GM12872 (cell line): Measurements from ENCODE around the gene CHEK2.
A peak's percentile ranks its signal among the peaks of the same experiment; 100 is the strongest.

Experiments used
- CTCF ChIP-seq: IDR thresholded peaks from 3 replicates; pipeline ENCODE4 v1.5.1; 2011; ENCODE audit warnings: low read depth, mild to moderate bottlenecking, low read length, moderate library complexity; ENCODE audit not compliant: insufficient read depth

Gene CHEK2

GRCh38 chr22:28741785-28742561, at the start of gene CHEK2, which contains the start of gene HSCB:
TSS of gene CHEK2 (minus strand) at chr22:28741820. CDS start at chr22:28734721, 7,099 bp downstream.
TSS of gene HSCB (plus strand) at chr22:28742039. CDS start at chr22:28742096, 57 bp downstream.
- 0 out of 3 replicates have a peak, but pooled peaks have one; percentile 14 for TF ChIP-seq CTCF

- no peak for TF ChIP-seq CTCF
Measured at GRCh38 chr22:28791124-28791523, 49.5 kb upstream of the CHEK2 start.

DNA sequence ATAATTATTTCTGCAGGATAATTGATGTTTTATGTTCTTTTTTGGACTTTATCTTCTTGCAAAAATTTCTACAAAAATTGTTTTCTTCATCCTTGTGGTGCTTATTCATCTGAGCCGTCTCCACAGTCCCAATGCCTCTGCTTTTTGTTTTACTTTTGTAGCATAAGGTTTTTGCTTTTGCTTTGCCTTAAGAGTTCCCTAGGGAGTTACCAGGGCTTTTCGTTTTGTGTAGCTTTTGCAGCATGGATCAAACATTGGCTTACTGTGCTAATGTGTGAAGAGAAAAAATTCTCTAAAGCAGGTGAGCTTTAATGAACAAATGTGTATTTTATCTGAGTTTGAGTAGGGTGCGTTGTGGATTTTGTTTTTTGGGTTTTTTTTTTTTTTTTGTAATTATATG, 47.0 kb upstream of the CHEK2 start:
- no peak for TF ChIP-seq CTCF

- no peak for TF ChIP-seq CTCF
Measured at GRCh38 chr22:28783786-28784671, 42.4 kb upstream of the CHEK2 start.

GRCh38 chr22:28780296-28780695, 38.7 kb upstream of the CHEK2 start:
- TF ChIP-seq CTCF: no peak

DNA sequence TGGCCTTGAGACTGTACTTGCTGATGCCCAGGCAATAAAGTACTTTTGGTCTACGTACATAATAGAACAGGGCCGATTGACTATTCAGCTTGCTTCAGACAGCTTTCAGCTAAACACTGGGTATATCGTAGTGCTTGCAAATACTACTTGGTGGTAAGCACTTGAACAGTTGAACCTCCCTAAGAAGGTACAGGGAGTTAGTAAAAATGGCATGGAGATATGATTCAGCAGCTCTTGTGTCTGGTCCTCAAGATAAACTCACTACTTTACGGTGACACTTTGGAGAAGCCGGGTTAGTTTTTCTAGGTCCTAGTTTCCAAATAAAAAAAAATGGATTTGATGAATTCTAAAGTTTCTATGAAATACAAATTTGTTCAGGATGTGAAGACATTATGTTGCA, 38.2 kb upstream of the CHEK2 start:
- no peak for TF ChIP-seq CTCF

DNA sequence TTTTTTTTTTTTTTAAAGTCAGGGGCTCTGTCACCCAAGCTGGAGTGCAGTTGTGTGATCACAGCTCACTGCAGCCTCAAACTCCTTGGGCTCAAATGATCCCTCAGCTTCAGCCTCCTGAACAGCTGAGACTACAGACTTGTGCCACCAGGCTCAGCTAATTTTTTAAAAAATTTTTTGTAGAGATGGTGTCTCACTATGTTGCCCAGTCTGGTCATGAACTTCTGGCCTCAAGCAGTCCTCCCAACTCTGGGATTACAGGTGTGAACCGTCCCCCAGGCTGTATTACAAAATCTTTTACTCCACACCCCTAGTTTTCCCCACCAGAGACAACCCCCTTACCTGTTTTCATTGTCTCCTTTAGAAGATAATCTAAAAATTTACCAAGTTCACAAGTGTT, 32.8 kb upstream of the CHEK2 start:
- no peak for TF ChIP-seq CTCF
